G401 (cell line): ENCODE results near the gene PCBP4. TPM values are rescaled to one million over a fixed set of nuclear protein-coding genes. Genes with fewer than 3 reads are reported as not detected.
A peak's percentile ranks its signal among the peaks of the same experiment; 100 is the strongest.

Source experiments
- DNase-seq: peaks from one replicate; pipeline ENCODE4 v3.0.0-alpha.2; 2015; ENCODE audit warnings: low spot score
- in situ Hi-C: cut with HindIII; loops from 2 replicates; pipeline ENCODE4 v1.10.0; 2016; ENCODE audit warnings: low sequenced_read_pairs, mixed read lengths
- total RNA-seq: library from RNA; depleted of rRNA; stranded (reverse); fragments of >200 nt; shearing (Covaris generic); gene quantifications from 2 replicates; pipeline ENCODE4 v1.2.3, GENCODE V29; 2014

Gene PCBP4
- total RNA-seq, 1 experiment from 2014 or later: 57.1 TPM

- in situ Hi-C loops: no loop called here
- DNase-seq: peak; percentile 95
Measured at GRCh38 chr3:51975852-51976549, 8.7 kb upstream of the PCBP4 start.

GRCh38 chr3:51974963-51975851 is 8.0 kb upstream of the PCBP4 start, which contains the start of gene ABHD14A:
TSS of gene ABHD14A (plus strand) at chr3:51975064. CDS start at chr3:51975136, 72 bp downstream.
- peak; percentile 83 for DNase-seq
- in situ Hi-C loops: no loop called here

GRCh38 chr3:51974277-51974962 is 7.2 kb upstream of the PCBP4 start:
- in situ Hi-C loops: no loop called here
- DNase-seq: no peak

GRCh38 chr3:51971350-51971749 is 4.1 kb upstream of the PCBP4 start:
- in situ Hi-C loops: no loop called here

GRCh38 chr3:51970606-51971300 is 3.5 kb upstream of the PCBP4 start:
- in situ Hi-C loops: no loop called here
- peak; percentile 83 for DNase-seq

More at GRCh38 chr3:51971350-51971749, 4.1 kb upstream of the PCBP4 start:
- peak; percentile 18 for DNase-seq

- in situ Hi-C loops: no loop called here
- DNase-seq: peak; percentile 20
Measured at GRCh38 chr3:51969841-51970240, 2.6 kb upstream of the PCBP4 start.

GRCh38 chr3:51968883-51969678 is 1.8 kb upstream of the PCBP4 start:
- peak; percentile 20 for DNase-seq
- in situ Hi-C loops: no loop called here

GRCh38 chr3:51968170-51968775 is 1.0 kb upstream of the PCBP4 start:
- peak; percentile 80 for DNase-seq
- in situ Hi-C loops: no loop called here

GRCh38 chr3:51966922-51967383 is 301 bp downstream of the PCBP4 start:
- in situ Hi-C loops: no loop called here
- DNase-seq: peak; percentile 37

- no peak for DNase-seq
- in situ Hi-C loops: no loop called here
Measured at GRCh38 chr3:51966486-51966885, 768 bp downstream of the PCBP4 start.

- DNase-seq: peak; percentile 12
- in situ Hi-C loops: no loop called here
Measured at GRCh38 chr3:51966016-51966415, 1.2 kb downstream of the PCBP4 start.

- no peak for DNase-seq
- in situ Hi-C loops: no loop called here
Measured at GRCh38 chr3:51964521-51964920, 2.7 kb downstream of the PCBP4 start.

- DNase-seq: no peak
- in situ Hi-C loops: no loop called here
Measured at GRCh38 chr3:51963951-51964451, 3.3 kb downstream of the PCBP4 start.

- peak; percentile 54 for DNase-seq
- in situ Hi-C loops: no loop called here
Measured at GRCh38 chr3:51962854-51963530, 4.3 kb downstream of the PCBP4 start.

GRCh38 chr3:51961602-51962569 is 5.4 kb downstream of the PCBP4 start:
- in situ Hi-C loops: no loop called here
- peak; percentile 75 for DNase-seq

- peak; percentile 23 for DNase-seq
- in situ Hi-C loops: no loop called here
Measured at GRCh38 chr3:51961011-51961410, 6.2 kb downstream of the PCBP4 start.
